AG04450 (cell line): ENCODE measurements around the gene KLHL30. TPM values are rescaled to one million over a fixed set of nuclear protein-coding genes. Genes with fewer than 3 reads are reported as not detected.

ENCODE experiments used
- CTCF ChIA-PET: fragments of 300-600, 350-600 bp; formaldehyde crosslinking; extraction: SDS; loops from one replicate; lab custom pipeline; 2022; ENCODE audit warnings: antibody characterized with exemption, inconsistent platforms; lab: Charles Lee
- POLR2A ChIA-PET: fragments of 350-600 bp; formaldehyde crosslinking; extraction: SDS; loops from one replicate; lab custom pipeline; 2021; ENCODE audit warnings: antibody characterized with exemption, inconsistent platforms; lab: Yijun Ruan, JAX
- DNase-seq: peaks from one replicate; pipeline ENCODE4 v3.0.0-alpha.2; 2011; ENCODE audit warnings: low read depth, low spot score
- H3K27ac ChIP-seq: one replicate; pipeline ENCODE4 v1.5.1; 2012; ENCODE audit warnings: low read depth, low read length, control low read depth
- H3K27me3 ChIP-seq: one replicate; pipeline ENCODE4 v1.6.0; 2012; ENCODE audit warnings: low read length; ENCODE audit not compliant: control insufficient read depth, insufficient read depth
- H3K4me3 ChIP-seq: 2 replicates; pipeline ENCODE4 v1.5.1; 2011; ENCODE audit warnings: mild to moderate bottlenecking, low read depth, low read length, control low read depth
- H3K9me3 ChIP-seq: 2 replicates; pipeline ENCODE4 v1.5.1; 2012; ENCODE audit warnings: low read length; ENCODE audit not compliant: control insufficient read depth, insufficient read depth
- CTCF ChIP-seq: IDR thresholded peaks from 2 replicates; pipeline ENCODE4 v1.5.1; 2011; ENCODE audit warnings: low read depth, low read length, control low read depth, inconsistent platforms
- polyA plus RNA-seq: library from polyadenylated mRNA; depleted of rRNA; stranded (reverse); fragments of >200 nt; gene quantifications from 2 replicates; pipeline ENCODE4 v1.2.3, GENCODE V29; 2011

The KLHL30 gene
- polyA plus RNA-seq, 1 experiment = not detected

GRCh38 chr2:238158509-238159070, 20.1 kb downstream of the KLHL30 start, which contains the start of gene ERFE:
ERFE (plus strand) TSS chr2:238158970; CDS start chr2:238159008, 38 bp downstream.
- Histone ChIP-seq H3K27ac (no peak within 1 kb of the TSS), H3K4me3 (peak within 1 kb of the TSS; percentile 47), H3K27me3 (no peaks in the 10 kb centered on the region), H3K9me3 (peaks cover 11% of the 10 kb centered on the region)
- DNase-seq = no peak
- peak; percentile 44 for TF ChIP-seq CTCF
- ChIA-PET POLR2A (interaction anchor here (1.1 kb wide), 1 partner anchor 11 kb away, joined by 7 read pairs; no protein-coding TSS in a partner anchor), CTCF (no interaction called here)

- H3K27me3 ChIP-seq = no peaks in the 10 kb centered on the region
- POLR2A ChIA-PET = interaction anchor here (1.1 kb wide), 1 partner anchor 11 kb away, joined by 7 read pairs; no protein-coding TSS in a partner anchor
- TF ChIP-seq CTCF = no peak
- H3K4me3 ChIP-seq = peak overlapping the region; percentile 47
- peaks cover 6% of the 10 kb centered on the region for H3K9me3 ChIP-seq
- CTCF ChIA-PET = interaction anchor here (0.7 to 1.0 kb wide), 2 partner anchors 17 to 104 kb away, joined by 3 to 4 read pairs; no protein-coding TSS in a partner anchor
- DNase-seq = no peak
- no peak overlapping the region for H3K27ac ChIP-seq
Measured at GRCh38 chr2:238159071-238159539, 20.6 kb downstream of the KLHL30 start.

- no peak for TF ChIP-seq CTCF
- Histone ChIP-seq H3K4me3 (peak overlapping the region; percentile 47; the same call in 1 of the 2 replicates), H3K27me3 (no peaks in the 10 kb centered on the region), H3K27ac (no peak overlapping the region), H3K9me3 (no peaks in the 10 kb centered on the region; the same call in 1 of the 2 replicates)
- POLR2A ChIA-PET = interaction anchor here (1.1 kb wide), 1 partner anchor 10 kb away, joined by 7 read pairs; no protein-coding TSS in a partner anchor
- CTCF ChIA-PET = interaction anchor here (0.5 to 2.1 kb wide), 6 partner anchors 16 to 388 kb away, joined by 3 to 9 read pairs (median 4); no protein-coding TSS in a partner anchor
- no peak for DNase-seq
Measured at GRCh38 chr2:238159661-238160205, 21.3 kb downstream of the KLHL30 start.

- CTCF ChIA-PET = interaction anchor here (0.5 to 2.1 kb wide), 6 partner anchors 96 to 389 kb away, joined by 3 to 9 read pairs (median 3); no protein-coding TSS in a partner anchor
- TF ChIP-seq CTCF = peak; percentile 43
Measured at GRCh38 chr2:238160206-238161129, 22.0 kb downstream of the KLHL30 start.

More at GRCh38 chr2:238160206-238161129, 22.0 kb downstream of the KLHL30 start:
- no peak overlapping the region for H3K27ac ChIP-seq
- no peaks in the 10 kb centered on the region; the same call in 1 of the 2 replicates for H3K9me3 ChIP-seq
- POLR2A ChIA-PET = interaction anchor here (0.7 kb wide), 1 partner anchor 9 kb away, joined by 3 read pairs; no protein-coding TSS in a partner anchor
- no peaks in the 10 kb centered on the region for H3K27me3 ChIP-seq
- H3K4me3 ChIP-seq = no peak overlapping the region
- DNase-seq = no peak
